GM18499 (cell line): ENCODE results near the gene PCDHGB5.

Experiments used
- ATAC-seq: cut with Tn5 transposase; IDR thresholded peaks from one replicate; pipeline ENCODE4 v1.9.1; 2021; ENCODE audit warnings: moderate number of reproducible peaks; ENCODE audit not compliant: insufficient read depth, unreplicated experiment

The PCDHGB5 gene

DNA sequence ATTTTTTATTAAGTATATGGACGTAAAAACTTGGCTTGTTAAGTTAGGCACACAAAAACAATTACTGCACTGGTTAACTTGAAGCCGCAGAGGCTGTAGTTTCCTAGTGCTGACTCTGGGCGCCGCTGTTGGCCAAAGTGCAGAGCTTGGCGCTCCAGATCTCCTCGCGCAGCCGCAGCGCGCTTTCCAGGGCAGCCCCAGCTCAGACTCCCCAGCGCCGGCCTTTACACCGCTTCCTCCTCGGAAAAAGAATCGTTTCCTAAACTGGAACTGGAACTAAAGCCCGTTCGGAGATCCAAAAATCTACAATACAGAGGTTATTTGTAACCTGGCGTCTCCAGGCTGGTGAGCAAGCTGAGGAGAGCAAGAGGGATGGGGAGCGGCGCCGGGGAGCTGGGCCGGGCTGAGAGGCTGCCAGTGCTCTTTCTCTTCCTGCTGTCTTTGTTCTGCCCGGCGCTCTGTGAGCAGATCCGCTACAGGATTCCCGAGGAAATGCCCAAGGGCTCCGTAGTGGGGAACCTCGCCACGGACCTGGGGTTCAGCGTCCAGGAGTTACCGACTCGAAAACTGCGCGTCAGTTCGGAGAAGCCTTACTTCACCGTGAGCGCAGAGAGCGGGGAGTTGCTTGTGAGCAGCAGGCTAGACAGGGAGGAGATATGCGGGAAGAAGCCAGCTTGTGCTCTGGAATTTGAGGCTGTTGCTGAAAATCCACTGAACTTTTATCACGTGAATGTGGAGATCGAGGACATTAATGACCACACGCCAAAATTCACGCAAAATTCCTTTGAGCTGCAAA is at the start of gene PCDHGB5:
TSS of gene PCDHGB5 (plus strand) at position 192 of the 796 bp plus-strand sequence. CDS start at position 373, 181 bp downstream.
- ATAC-seq: peak; percentile 78

DNA sequence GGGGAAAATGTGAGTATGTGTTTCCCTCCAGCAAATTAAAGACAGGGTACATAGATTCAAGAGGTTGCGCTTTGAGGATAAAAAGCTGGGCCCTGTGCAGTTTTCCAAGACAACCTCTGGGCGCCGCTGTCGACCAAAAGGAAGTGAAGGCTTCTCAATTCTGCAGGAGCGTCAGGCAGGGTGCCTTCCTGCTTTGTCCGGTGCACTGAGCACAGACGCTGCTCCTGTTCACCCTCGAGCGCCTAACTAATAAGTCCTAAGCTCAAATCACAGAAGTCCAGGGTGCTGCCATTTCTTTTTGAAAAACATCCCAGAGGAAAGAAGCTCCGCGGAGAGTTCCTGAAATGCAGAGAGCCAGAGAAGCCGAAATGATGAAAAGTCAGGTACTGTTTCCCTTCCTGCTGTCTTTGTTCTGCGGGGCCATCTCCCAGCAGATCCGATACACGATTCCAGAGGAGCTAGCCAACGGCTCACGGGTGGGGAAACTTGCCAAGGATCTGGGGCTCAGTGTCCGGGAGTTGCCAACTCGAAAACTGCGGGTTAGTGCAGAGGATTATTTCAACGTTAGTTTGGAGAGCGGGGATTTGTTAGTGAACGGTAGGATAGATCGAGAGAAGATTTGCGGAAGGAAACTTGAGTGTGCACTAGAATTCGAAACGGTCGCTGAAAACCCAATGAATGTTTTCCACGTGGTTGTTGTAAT is 47.7 kb upstream of the PCDHGB5 start, which contains the start of gene PCDHGB1:
TSS of gene PCDHGB1 (plus strand) at position 183 of the 703 bp plus-strand sequence. CDS start at position 345, 162 bp downstream.
- ATAC-seq: no peak

DNA sequence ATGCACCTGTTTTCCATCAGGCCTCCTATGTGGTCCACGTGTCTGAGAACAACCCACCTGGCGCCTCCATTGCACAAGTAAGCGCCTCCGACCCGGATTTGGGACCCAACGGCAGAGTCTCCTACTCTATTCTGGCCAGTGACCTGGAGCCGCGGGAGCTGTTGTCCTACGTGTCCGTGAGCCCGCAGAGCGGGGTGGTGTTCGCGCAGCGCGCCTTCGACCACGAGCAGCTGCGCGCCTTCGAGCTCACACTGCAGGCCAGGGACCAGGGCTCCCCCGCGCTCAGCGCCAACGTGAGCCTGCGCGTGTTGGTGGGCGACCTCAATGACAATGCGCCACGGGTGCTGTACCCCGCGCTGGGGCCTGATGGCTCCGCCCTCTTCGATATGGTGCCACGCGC is 46.2 kb upstream of the PCDHGB5 start:
- ATAC-seq: no peak

DNA sequence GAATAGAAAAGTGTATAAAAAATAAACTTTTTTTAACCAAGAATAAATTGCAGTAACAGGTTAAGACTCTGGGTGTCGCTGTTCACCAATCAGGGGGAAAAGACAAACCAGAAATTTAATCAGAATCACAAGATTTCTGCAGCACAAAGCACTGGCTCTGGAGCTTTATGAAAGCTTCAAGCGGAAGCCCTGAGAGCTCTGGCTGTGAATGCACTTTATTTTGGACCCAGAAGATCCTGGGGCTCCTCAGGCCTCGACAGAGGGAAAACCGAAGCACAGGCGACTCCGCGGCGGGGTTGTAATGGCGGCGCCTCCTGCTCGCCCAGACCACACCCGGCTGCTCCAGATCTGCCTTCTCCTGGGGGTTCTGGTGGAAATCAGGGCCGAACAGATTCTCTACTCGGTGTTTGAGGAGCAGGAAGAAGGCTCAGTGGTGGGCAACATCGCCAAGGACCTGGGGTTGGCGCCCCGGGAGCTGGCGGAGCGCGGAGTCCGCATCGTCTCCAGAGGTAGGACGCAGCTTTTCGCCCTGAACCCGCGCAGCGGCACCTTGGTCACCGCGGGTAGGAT is 42.8 kb upstream of the PCDHGB5 start, which contains the start of gene PCDHGA4:
TSS of gene PCDHGA4 (plus strand) at position 122 of the 570 bp plus-strand sequence. CDS start at position 209, 87 bp downstream.
- ATAC-seq: no peak

DNA sequence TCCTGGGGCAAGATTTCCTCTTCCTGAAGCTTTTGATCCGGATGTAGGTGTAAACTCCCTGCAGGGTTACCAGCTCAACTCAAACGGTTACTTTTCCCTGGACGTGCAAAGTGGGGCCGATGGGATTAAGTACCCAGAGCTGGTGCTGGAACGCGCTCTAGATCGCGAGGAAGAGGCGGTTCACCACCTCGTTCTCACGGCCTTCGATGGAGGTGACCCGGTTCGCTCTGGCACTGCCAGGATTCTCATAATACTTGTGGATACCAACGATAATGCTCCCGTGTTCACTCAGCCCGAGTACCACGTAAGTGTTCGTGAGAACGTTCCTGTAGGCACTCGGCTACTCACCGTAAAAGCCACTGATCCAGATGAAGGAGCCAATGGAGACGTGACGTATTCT is 42.1 kb upstream of the PCDHGB5 start:
- ATAC-seq: no peak

DNA sequence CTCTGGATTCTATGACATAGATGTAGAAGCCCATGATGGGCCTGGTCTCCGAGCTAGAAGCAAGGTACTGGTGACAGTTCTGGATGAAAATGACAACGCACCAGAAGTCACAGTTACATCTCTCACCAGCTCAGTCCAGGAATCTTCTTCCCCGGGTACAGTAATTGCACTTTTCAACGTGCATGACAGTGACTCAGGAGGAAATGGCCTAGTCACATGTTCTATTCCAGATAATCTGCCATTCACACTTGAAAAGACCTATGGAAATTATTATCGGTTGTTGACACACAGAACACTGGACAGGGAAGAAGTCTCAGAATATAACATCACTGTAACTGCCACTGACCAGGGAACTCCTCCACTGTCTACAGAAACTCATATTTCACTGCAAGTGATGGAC is 41.6 kb upstream of the PCDHGB5 start:
- no peak for ATAC-seq

DNA sequence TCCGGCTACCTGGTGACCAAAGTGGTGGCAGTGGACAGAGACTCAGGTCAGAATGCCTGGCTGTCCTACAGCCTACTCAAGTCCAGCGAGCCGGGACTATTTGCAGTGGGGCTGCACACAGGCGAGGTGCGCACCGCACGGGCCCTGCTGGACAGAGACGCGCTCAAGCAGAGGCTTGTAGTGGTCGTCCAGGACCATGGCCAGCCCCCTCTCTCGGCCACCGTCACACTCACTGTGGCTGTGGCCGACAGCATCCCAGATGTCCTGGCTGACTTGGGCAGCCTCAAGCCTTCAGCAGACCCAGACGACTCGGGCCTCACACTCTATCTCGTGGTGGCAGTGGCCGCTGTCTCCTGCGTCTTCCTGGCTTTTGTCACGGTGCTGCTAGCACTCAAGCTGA is 40.8 kb upstream of the PCDHGB5 start:
- no peak for ATAC-seq

DNA sequence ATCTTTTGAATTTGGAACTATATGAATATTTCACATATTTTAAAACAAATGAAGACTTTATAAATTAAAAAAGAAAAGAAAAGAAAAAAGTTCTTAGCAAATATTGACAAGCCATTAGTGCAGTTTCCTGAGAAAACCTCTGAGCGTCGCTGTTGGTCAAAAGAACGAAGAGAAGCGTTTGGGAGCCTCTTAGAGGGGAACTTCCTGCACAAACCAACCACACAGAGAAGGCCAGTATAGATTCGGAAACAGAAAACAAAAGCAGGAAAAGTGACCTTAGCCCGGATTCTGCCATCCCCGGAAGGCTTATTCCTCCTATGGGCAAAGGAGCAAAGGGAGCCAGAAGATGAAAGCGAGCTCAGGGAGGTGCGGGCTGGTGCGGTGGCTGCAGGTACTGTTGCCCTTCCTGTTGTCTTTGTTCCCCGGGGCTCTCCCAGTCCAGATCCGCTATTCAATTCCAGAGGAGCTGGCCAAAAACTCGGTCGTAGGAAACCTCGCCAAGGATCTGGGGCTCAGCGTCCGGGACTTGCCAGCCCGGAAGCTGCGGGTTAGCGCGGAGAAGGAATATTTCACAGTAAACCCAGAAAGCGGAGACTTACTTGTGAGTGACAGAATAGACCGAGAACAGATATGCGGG is 37.8 kb upstream of the PCDHGB5 start, which contains the start of gene PCDHGB2:
TSS of gene PCDHGB2 (plus strand) at position 205 of the 637 bp plus-strand sequence. CDS start at position 347, 142 bp downstream.
- no peak for ATAC-seq

DNA sequence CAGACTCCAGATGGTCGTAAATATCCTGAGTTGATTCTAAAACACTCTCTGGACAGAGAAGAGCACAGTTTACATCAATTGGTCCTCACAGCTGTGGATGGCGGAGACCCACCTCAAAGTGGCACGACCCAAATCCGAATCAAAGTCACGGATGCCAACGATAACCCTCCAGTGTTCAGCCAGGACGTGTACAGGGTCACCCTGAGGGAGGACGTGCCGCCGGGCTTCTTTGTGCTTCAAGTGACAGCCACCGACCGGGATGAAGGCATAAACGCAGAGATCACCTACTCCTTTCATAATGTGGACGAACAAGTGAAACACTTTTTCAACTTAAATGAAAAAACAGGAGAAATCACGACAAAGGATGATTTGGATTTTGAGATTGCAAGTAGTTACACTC is 37.1 kb upstream of the PCDHGB5 start:
- ATAC-seq: no peak

DNA sequence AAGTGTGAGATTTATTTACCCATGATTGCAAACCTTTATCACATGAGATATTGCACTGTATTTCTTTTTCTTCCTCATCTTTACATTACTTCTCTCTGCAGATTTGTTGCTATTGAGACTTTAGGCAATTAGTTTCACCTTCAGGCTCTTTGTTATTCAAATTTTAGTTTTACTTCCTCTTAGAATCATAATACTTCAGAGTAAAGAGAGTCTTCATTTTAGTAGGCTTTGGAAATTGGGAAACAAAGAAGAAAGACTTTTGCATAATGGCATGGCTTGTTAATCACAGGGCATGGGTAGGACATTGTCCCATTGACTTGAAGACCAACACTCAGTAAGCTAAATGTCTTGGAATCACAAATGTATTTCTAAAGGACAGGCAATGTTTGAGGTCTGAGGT is 35.0 kb upstream of the PCDHGB5 start:
- ATAC-seq: no peak

DNA sequence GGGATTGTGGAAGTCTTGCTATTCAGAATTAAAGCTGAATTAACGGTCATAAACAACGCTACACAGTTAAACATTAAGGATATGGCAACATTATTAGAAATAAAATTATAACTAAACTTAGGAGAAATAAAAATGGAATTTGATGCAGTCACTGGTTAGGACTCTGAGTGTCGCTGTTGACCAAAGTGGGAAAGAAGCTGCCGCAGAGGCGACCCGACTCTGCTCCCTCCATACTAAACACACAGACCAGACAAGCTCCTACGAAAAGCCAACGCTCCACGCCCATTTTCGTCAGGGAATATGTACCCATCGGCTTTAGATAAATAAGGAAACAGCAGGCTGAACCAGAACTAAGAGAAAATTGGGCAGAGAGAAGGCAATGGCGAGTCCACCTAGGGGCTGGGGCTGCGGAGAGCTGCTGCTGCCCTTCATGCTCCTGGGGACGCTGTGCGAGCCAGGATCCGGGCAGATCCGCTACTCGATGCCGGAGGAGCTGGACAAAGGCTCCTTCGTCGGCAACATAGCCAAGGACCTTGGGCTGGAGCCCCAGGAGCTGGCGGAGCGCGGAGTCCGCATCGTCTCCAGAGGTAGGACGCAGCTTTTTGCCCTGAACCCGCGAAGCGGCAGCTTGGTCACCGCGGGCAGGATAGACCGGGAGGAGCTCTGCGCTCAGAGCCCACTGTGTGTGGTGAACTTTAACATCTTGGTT is 33.6 kb upstream of the PCDHGB5 start, which contains the start of gene PCDHGA5:
TSS of gene PCDHGA5 (plus strand) at position 211 of the 709 bp plus-strand sequence. CDS start at position 380, 169 bp downstream.
- no peak for ATAC-seq

DNA sequence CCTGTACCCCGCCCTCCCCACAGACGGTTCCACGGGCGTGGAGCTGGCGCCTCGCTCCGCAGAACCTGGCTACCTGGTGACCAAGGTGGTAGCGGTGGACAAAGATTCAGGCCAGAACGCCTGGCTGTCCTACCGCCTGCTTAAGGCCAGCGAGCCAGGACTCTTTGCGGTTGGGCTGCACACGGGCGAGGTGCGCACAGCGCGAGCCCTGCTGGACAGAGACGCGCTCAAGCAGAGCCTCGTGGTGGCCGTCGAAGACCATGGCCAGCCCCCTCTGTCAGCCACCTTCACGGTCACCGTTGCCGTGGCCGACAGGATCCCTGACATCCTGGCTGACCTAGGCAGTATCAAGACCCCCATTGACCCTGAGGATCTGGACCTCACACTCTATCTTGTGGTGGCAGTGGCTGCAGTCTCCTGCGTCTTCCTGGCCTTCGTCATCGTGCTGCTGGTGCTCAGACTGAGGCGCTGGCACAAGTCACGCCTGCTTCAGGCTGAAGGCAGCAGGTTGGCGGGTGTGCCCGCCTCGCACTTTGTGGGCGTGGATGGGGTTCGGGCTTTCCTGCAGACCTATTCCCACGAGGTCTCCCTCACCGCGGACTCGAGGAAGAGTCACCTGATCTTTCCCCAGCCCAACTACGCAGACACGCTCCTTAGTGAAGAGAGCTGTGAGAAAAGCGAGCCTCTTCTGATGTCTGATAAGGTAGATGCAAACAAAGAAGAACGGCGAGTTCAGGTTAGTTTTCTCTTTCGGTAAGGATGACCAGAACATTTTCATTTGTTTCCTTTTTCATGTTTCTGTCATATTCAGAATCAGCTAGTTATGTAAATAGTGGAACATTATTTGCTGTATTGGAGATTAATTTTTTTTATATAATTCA is 31.5 kb upstream of the PCDHGB5 start:
- no peak for ATAC-seq

DNA sequence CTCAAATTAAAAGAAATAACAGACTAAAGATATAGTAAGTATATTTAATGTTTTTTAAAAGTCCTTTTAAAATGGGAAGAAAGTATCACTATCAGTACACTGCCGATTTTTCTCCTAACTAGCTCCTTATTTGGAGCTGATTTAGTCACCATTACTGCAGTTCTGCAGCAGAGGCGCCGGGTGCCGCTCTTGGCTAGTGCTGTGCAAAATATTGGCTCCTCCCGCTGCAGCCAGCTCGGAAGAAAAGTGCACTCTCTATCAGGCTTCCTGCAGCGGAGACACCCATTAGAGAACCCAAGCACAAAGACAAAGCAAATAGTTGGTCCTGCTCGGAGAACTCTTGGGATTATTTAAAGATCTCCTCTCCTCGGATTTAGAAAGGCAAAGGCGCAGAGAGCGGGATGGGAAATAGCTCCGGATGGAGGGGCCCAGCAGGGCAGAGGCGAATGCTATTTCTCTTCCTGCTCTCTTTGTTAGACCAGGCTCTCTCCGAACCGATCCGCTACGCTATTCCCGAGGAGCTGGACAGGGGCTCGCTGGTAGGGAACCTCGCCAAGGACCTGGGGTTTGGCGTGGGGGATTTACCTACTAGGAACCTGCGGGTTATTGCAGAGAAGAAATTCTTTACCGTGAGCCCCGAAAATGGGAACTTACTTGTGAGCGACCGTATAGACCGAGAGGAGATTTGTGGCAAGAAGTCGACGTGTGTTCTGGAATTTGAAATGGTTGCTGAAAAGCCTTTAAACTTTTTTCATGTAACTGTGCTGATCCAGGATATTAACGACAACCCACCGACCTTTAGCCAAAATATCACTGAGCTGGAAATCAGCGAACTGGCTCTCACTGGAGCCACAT is 27.5 kb upstream of the PCDHGB5 start, which contains the start of gene PCDHGB3:
TSS of gene PCDHGB3 (plus strand) at position 249 of the 855 bp plus-strand sequence. CDS start at position 402, 153 bp downstream.
- ATAC-seq: peak; percentile 77

DNA sequence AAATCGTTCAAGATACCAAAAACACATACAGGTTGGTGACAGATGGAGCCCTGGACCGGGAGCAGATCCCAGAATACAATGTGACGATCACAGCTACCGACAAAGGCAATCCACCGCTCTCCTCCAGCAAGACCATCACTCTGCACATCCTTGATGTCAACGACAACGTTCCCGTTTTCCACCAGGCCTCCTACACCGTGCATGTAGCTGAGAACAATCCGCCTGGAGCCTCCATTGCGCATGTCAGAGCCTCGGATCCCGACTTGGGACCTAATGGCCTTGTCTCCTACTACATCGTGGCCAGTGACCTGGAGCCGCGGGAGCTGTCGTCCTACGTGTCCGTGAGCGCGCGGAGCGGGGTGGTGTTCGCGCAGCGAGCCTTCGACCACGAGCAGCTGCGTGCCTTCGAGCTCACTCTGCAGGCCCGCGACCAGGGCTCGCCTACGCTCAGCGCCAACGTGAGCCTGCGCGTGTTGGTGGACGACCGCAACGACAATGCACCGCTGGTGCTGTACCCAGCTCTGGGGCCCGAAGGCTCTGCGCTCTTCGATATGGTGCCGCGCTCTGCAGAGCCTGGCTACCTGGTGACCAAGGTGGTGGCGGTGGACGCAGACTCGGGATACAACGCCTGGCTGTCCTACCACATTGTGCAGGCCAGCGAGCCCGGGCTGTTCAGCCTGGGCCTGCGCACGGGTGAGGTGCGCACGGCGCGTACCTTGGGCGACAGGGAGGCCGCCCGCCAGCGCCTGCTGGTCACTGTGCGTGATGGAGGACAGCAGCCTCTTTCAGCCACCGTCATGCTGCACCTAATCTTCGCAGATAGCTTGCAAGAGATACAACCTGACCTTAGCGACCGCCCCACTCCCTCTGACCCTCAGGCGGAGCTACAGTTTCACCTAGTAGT is 25.9 kb upstream of the PCDHGB5 start:
- no peak for ATAC-seq

DNA sequence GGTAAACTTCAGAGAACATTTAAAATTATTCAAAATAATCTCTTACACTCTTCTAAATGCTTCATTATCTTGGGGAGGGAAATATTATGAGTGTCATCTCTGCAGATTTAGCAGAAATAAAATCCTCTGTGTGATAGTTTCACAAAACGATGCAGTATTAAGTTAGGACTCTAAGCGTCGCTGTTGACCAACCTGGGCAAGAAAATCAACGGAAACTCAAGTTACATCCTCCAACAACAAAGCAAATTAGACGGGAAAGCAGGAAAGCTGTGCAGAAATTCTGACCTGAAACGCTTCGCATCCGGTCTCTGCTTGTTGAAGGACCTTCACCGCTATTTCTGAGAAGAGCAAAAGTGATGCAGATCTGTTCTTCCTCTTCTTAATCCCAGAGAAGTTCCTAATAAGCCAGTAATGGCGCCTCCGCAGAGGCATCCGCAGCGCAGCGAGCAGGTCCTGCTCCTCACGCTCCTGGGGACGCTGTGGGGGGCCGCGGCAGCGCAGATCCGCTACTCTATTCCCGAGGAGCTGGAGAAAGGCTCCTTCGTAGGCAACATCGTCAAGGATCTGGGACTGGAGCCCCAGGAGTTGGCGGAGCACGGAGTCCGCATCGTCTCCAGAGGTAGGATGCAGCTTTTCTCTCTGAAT is 24.0 kb upstream of the PCDHGB5 start, which contains the start of gene PCDHGA6:
TSS of gene PCDHGA6 (plus strand) at position 219 of the 645 bp plus-strand sequence. CDS start at position 412, 193 bp downstream.
- no peak for ATAC-seq

DNA sequence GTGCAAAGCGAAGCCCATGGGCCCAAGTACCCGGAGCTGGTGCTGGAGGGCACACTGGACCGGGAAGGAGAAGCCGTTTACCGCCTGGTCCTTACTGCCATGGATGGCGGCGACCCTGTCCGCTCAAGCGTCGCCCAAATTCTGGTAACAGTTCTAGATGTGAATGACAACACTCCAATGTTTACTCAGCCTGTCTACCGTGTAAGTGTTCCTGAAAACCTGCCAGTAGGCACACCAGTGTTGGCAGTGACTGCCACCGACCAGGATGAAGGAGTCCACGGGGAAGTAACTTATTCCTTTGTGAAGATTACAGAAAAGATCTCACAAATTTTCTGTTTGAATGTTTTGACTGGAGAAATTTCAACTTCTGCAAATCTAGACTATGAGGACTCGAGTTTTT is 23.1 kb upstream of the PCDHGB5 start:
- ATAC-seq: no peak
